Motor neuron (in vitro differentiated cells): ENCODE results near the gene PCA3. TPM values are rescaled to one million over a fixed set of nuclear protein-coding genes. Genes with fewer than 3 reads are reported as not detected.

ENCODE experiments used
- total RNA-seq, 8 experiments: library from RNA; unstranded; fragments of 300-600 nt; gene quantifications; 2 replicates each; pipeline versions ENCODE4 v1.2.3 to v1.2.4, GENCODE V29; 2022

PCA3 gene
- total RNA-seq, 8 experiments from 2014 or later, result 0.25 to 7.5 (median 2.4) TPM

Other genes starting within 250 kb of the PCA3 start
- 10 to 100 TPM in 5 of 8 experiments, 1 to 10 TPM in 2, under 1 TPM in 1; 0.56 to 54.5 (median 11.4) TPM for gene PRUNE2, start 141.7 kb downstream of the PCA3 start, total RNA-seq